HFFc6 (cell line): ENCODE data around the gene SH3PXD2A. TPM values are rescaled to one million over a fixed set of nuclear protein-coding genes. Genes with fewer than 3 reads are reported as not detected.
"Not testable (repeated sequence)": the region's sequence is repeated elsewhere in the genome, so short reads cannot be mapped to it uniquely, and the experiment has no call there.

Experiments used
- DNase-seq: peaks from one replicate; pipeline ENCODE4 v3.0.0-alpha.2; 2018
- H3K27ac Mint-ChIP-seq: 2 replicates; pipeline ENCODE4 v1.8.0; 2020; ENCODE audit warnings: mild to moderate bottlenecking, mixed read lengths
- H3K27me3 Mint-ChIP-seq: 2 replicates; pipeline ENCODE4 v1.8.0; 2021; ENCODE audit warnings: mild to moderate bottlenecking, moderate library complexity, mixed read lengths; ENCODE audit not compliant: insufficient read depth
- H3K36me3 Mint-ChIP-seq: 2 replicates; pipeline ENCODE4 v1.8.0; 2021; ENCODE audit warnings: low read depth, mixed read lengths
- H3K4me1 Mint-ChIP-seq: 2 replicates; pipeline ENCODE4 v1.8.0; 2020; ENCODE audit warnings: low read depth, mixed read lengths
- H3K4me3 Mint-ChIP-seq: 2 replicates; pipeline ENCODE4 v1.8.0; 2020; ENCODE audit warnings: mild to moderate bottlenecking, moderate library complexity, mixed read lengths
- H3K9me3 Mint-ChIP-seq: 2 replicates; pipeline ENCODE4 v1.8.0; 2020; ENCODE audit warnings: mild to moderate bottlenecking, mixed read lengths
- total RNA-seq, 6 experiments: library from RNA; stranded (reverse); fragmentation: NEBNext Ultra II Directional; extraction: Animal tissue kit (Norgen Biotek cat#: 25700); gene quantifications; 2 replicates in 1 of 6; 3 replicates in 5 of 6; pipeline ENCODE4 v1.2.3, GENCODE V29; 2021
- TF ChIP-seq, protein P1 (sequence below): fragments of 200-600 bp; sonication (generic); IDR thresholded peaks from 2 replicates; pipeline ENCODE4 v1.5.0; 2021; ENCODE audit warnings: antibody characterized with exemption, mild to moderate bottlenecking

SH3PXD2A gene
- total RNA-seq, 6 experiments from 2014 or later = 75.5 to 113 (median 81.1) TPM

GRCh38 chr10:103635580-103635979 lies 219.8 kb downstream of the SH3PXD2A start:
- peaks cover 59% of the 10 kb centered on the region for H3K4me1 Mint-ChIP-seq
- no peaks in the 10 kb centered on the region for H3K9me3 Mint-ChIP-seq
- H3K36me3 Mint-ChIP-seq = peaks cover 39% of the 10 kb centered on the region
- H3K4me3 Mint-ChIP-seq = no peak overlapping the region
- peaks cover 2% of the 10 kb centered on the region for H3K27me3 Mint-ChIP-seq
- H3K27ac Mint-ChIP-seq = peak overlapping the region; percentile 92; the same call in 1 of the 2 replicates
- no peak for DNase-seq
- TF ChIP-seq, protein P1, sequence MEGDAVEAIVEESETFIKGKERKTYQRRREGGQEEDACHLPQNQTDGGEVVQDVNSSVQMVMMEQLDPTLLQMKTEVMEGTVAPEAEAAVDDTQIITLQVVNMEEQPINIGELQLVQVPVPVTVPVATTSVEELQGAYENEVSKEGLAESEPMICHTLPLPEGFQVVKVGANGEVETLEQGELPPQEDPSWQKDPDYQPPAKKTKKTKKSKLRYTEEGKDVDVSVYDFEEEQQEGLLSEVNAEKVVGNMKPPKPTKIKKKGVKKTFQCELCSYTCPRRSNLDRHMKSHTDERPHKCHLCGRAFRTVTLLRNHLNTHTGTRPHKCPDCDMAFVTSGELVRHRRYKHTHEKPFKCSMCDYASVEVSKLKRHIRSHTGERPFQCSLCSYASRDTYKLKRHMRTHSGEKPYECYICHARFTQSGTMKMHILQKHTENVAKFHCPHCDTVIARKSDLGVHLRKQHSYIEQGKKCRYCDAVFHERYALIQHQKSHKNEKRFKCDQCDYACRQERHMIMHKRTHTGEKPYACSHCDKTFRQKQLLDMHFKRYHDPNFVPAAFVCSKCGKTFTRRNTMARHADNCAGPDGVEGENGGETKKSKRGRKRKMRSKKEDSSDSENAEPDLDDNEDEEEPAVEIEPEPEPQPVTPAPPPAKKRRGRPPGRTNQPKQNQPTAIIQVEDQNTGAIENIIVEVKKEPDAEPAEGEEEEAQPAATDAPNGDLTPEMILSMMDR = no peak

- H3K9me3 Mint-ChIP-seq = no peaks in the 10 kb centered on the region
- peaks cover 42% of the 10 kb centered on the region for H3K4me1 Mint-ChIP-seq
- H3K27ac Mint-ChIP-seq = no peak overlapping the region; the same call in 1 of the 2 replicates
- no peak for DNase-seq
- no peak overlapping the region for H3K4me3 Mint-ChIP-seq
- peaks cover 4% of the 10 kb centered on the region for H3K27me3 Mint-ChIP-seq
- TF ChIP-seq, protein P1 = no peak
- peaks cover 25% of the 10 kb centered on the region for H3K36me3 Mint-ChIP-seq
Measured at GRCh38 chr10:103633846-103634245, 221.5 kb downstream of the SH3PXD2A start.

- not testable (repeated sequence) for DNase-seq, H3K27me3 Mint-ChIP-seq, H3K9me3 Mint-ChIP-seq, H3K4me3 Mint-ChIP-seq
- Mint-ChIP-seq H3K4me1 (peaks cover 32% of the 10 kb centered on the region), H3K27ac (0 out of 2 replicates have a peak overlapping the region, but pooled peaks have one; percentile 31), H3K36me3 (peaks cover 21% of the 10 kb centered on the region)
Measured at GRCh38 chr10:103632871-103633270, 222.5 kb downstream of the SH3PXD2A start.

DNA sequence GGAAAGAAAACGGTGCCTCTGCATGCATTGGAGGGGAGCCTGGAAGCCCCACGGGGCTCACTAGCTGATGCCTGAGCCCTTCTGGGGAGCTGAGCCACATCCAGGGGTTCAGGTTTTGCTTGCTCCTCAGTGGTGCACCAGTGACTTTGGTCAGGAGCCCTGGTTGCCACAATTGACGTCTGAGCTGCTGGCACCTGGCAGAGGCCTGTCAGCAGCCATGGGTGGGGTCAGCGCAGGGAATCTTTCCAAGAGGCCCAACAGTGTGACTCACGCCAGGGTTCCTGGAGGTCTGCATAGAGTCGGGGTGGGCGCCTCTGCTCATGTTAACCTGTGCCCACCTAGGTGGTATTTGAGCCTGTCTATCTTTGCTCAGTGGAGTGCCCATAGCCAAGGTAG lies 223.1 kb downstream of the SH3PXD2A start:
- no peaks in the 10 kb centered on the region for H3K9me3 Mint-ChIP-seq
- H3K4me3 Mint-ChIP-seq = no peak overlapping the region
- H3K36me3 Mint-ChIP-seq = peaks cover 24% of the 10 kb centered on the region
- H3K27me3 Mint-ChIP-seq = peaks cover 3% of the 10 kb centered on the region
- TF ChIP-seq, protein P1 = no peak
- DNase-seq = no peak
- peaks cover 26% of the 10 kb centered on the region for H3K4me1 Mint-ChIP-seq
- H3K27ac Mint-ChIP-seq = peak overlapping the region; percentile 38

DNA sequence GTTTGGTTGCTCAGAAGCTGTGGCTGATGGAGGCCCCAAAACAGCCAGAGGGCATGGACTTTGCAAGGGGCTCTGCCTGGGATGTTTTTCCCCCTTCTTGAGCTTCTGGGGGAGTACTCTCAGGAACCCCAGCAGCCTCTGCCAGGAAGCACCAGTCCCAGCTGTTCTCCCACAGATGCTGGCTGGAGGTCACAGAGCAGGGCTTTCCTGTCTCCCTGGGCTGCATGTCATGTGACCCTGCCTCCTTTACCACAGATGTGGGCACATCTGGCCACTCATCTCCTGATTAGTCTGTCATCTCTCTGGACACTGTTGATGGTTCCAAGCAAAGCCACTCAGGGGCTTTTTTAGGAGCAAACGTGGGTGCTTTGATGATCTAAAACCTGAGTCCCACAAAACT lies 225.2 kb downstream of the SH3PXD2A start:
- no peak overlapping the region for H3K4me3 Mint-ChIP-seq
- H3K36me3 Mint-ChIP-seq = peaks cover 21% of the 10 kb centered on the region
- TF ChIP-seq, protein P1 = no peak
- peaks cover 7% of the 10 kb centered on the region for H3K4me1 Mint-ChIP-seq
- peaks cover 5% of the 10 kb centered on the region for H3K27me3 Mint-ChIP-seq
- no peaks in the 10 kb centered on the region for H3K9me3 Mint-ChIP-seq
- no peak overlapping the region; the same call in 1 of the 2 replicates for H3K27ac Mint-ChIP-seq
- DNase-seq = no peak

GRCh38 chr10:103629581-103629980 lies 225.8 kb downstream of the SH3PXD2A start:
- peaks cover 5% of the 10 kb centered on the region for H3K27me3 Mint-ChIP-seq
- H3K9me3 Mint-ChIP-seq = no peaks in the 10 kb centered on the region
- no peak overlapping the region for H3K4me3 Mint-ChIP-seq
- TF ChIP-seq, protein P1 = no peak
- no peak for DNase-seq
- H3K4me1 Mint-ChIP-seq = peaks cover 2% of the 10 kb centered on the region
- H3K36me3 Mint-ChIP-seq = peaks cover 19% of the 10 kb centered on the region
- H3K27ac Mint-ChIP-seq = 0 out of 2 replicates have a peak overlapping the region, but pooled peaks have one; percentile 18
